Measurements from ENCODE around the gene BYSL.

Gene BYSL

DNA sequence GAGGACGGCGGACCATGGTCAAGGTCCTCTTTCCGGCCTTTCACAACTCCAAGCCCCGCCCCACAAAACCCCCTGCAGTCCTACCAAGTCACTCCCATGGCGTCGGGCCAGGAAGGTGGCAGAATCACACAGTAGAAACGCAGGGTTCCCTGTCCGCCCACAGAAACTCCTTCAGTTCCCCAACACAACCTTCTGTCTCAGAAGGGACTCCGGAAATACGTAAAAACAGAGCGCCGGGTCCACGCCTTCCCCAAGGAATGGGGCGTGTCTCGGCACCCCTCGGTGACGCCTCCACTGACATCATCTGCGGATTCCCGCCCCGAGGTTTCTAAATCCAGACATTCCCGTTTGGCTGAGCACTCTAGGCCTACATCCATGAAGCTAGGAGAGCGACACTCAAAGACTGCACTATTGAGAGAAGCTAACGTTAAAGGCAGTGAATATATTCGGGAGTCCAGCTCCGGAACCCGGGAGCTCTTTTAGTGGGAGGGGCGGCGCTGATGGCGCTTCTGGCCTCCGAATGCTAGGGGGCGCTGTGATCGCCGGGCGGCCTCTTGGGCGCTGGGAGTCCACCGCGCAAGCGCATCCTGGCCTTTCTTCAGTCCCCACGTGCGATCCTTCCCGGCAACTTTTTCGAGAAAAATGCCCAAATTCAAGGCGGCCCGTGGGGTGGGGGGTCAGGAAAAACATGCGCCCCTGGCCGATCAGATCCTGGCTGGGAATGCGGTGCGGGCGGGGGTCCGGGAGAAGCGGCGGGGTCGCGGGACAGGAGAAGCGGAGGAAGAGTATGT is at the start of gene BYSL, which contains the start of gene MED20:
BYSL (plus strand) TSS at position 579 of the 791 bp plus-strand sequence; CDS start at position 643, 64 bp downstream.
MED20 (minus strand) TSS at position 219 of the 791 bp plus-strand sequence; CDS start at position 98, 121 bp downstream.
- peak; percentile 97 for DNase-seq

DNA sequence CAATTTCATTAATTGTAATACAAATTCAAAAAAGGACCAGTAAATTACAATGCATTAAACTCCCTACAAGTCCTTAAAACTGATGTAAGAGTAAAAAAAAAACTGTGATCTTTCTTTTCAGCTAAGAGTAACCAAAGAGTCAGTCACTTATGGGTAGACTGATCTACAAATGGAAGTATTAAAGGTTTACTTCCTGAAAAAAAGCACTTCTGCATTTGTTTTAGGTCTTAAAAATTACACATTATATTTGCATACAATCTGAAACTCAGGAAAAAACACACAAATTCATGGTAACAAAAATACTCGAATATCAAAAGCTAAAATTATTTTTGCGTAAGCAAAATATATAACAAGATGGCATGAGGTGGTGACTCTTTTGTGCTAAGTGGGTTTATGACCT is 49.6 kb upstream of the BYSL start:
- DNase-seq: peak in 1 of 2 experiments; percentile 28

GRCh38 chr6:41872147-41872546 is 49.2 kb upstream of the BYSL start:
- no peak for DNase-seq

DNA sequence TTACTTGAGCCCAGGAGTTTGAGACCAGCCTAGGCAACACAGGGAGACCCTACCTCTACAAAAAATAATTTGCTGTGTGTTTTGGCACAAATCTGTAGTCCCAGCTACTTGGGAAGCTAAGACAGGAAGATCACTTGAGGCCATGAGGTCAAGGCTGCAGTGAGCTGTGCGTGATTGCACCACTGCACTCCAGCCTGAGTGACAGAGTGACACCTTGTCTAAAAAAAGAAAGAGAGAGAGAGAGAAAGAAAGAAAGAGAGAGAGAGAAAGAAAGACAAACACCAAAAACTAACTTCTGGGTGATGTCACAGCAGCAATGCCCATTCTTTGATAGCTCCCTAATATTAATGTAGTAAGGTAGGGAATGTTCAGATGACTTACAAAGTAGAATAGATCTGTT is 46.6 kb upstream of the BYSL start:
- DNase-seq: no peak

DNA sequence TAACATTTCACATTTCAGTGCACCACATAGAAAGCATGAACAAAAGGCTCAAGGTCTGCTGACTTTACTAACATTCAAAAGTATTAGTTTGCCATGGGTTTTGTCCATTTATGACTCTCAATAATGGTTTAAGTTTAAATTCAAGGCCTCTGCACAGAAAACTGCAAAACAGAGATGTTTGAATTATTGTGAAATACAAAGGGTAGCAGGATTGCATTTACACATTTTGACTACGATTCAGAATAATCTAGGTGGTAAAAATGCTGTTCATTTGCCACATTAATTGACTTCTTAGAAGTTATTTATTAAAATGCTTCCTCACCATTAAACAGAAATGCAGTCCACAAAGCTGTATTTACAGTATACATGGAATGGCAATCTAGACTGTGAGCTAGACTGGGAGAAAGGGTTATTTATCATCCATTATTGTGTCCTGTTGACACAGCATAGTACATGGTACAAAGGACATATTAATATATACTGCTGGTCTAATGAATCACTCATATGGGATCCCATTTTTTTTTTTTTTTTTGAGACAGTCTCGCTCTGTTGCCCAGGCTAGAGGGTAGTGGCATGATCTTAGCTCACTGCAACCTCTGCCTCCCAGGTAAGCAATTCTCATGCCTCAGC is 44.1 kb upstream of the BYSL start:
- DNase-seq: no peak

DNA sequence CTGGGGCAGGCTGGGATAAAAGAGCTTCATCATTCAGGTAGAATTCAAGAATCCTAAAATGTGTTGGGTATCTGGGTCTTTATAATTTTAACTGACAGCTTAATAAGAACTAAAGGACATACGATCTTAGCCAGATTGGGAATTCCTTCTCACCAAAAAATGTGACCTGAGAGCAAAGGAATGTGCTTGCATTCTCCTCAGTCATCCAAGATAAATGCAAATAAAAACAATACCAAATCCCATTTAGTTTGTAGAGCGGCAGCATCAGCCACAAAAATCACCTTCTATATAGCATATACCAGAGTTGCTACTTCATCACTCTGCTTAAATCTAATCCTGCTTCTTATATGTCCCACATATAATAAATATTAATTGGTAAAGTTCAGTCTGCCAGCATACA is 43.1 kb upstream of the BYSL start:
- no peak for DNase-seq

DNA sequence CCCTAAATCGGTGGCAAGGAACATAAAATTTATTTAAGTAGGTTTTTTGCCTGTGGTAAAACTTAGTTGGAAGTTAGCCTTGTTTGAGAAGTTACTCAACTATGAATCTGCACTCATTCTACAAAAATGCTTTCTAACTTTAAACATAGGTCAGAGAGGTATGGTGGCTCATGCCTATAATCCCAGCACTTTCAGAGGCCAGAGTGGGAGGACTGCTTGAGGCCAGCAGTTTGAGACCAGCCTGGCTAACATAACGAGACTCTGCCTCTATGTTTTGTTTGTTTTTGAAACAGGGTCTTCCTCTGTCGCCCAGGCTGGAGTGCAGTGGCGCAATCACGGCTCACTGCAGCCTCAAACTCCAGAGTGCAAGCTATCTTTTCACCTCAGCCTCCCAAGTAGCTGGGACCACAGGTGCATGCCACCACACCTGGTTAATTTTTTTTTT is 42.3 kb upstream of the BYSL start:
- DNase-seq: no peak

DNA sequence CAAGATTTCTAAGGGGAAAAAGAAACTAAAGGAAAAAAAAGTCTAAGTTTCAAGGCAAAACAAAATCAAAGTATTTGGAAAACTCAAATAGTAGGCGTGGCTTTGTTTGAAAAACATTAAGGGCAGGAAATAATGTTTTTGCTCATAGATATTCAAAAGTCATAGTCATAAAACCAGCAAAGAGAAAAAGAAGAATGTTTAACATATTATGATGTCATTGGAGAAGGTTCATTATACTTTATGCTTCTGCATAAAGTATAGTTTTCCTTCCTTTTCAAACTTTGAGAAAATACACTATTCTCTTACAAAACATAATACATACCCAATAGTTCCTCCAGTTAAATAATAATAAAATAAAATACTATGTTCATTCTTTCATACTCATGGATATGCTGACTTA is 39.8 kb upstream of the BYSL start:
- DNase-seq: no peak

- no peak for DNase-seq
Observed at GRCh38 chr6:41884957-41885356, 36.3 kb upstream of the BYSL start.

GRCh38 chr6:41885930-41886329 is 35.4 kb upstream of the BYSL start:
- no peak for DNase-seq

- DNase-seq: no peak
Observed at GRCh38 chr6:41887331-41887751, 34.0 kb upstream of the BYSL start.

- no peak for DNase-seq
Observed at GRCh38 chr6:41892921-41893564, 28.3 kb upstream of the BYSL start.

DNA sequence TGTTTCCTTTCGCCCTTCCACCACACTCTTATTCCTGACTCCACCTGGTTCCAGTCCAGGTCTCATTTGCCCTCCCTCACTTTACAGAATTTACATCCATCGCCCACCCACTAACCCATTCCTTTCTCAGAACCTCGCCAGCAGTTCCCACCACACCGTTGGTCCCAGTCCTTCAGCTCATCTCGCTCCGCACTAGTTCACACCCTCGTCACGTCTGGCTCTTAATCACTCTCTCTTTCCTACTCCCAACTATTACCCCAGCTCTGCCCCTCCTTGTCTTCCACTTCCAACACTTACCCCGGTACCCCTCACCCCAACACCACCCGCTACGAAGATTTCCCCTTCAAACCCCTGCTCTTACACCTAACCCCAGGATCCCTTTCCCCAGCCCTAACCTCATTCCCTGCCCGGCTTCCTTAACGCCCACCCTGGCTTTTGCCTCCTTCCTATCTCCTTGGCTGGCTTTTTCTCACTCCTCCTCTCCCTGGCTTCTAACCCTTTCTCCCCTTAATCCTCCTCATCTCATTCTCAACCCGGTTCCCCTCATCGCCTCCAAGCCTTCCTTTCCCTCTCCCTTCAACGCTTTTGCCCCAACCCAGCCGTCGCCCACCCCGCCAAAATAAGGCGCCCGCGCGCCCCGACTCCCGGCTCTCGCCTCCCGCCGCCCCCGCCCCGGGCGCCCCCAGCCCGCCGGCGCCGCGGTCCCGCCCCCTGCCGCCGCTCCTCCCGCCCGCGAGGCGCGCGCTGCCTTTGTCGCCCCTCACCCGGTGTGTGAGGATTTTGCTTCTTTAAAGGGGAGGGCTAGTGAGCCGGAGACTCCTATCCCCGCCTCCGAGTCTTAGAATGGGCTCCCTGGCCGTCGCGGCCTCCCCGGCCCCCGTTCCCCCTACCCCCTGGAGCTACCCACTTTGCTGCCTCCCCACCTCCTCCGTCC is 26.7 kb upstream of the BYSL start:
- DNase-seq: no peak

GRCh38 chr6:41895300-41896233 is 25.7 kb upstream of the BYSL start, which contains the start of gene USP49:
Gene USP49 (minus strand): TSS chr6:41895375. CDS start chr6:41806983, 88,392 bp downstream.
- DNase-seq: peak; percentile 96 to 98

GRCh38 chr6:41896281-41896680 is 25.0 kb upstream of the BYSL start:
- DNase-seq: no peak

DNA sequence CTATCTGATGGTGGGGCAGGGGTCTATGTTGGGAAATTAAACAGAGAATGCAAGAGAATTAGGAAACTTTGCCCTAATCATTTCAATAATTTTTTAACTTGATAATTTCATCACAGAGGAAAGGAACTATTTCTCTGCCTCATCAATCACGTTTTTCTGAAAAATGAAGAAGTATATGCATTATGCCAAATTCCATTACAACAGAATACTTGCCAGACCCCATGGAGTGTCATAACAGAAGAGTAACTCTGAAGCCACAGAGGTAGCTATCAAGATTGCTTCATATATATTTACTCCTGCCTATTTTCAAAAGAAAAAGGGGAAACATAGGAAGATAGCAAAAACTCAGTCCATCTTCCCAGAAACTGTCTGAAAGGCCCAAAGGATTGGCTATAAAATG is 20.4 kb upstream of the BYSL start:
- DNase-seq: peak; percentile 61

GRCh38 chr6:41901882-41902519 is 19.3 kb upstream of the BYSL start:
- DNase-seq: peak; percentile 42 to 69

DNA sequence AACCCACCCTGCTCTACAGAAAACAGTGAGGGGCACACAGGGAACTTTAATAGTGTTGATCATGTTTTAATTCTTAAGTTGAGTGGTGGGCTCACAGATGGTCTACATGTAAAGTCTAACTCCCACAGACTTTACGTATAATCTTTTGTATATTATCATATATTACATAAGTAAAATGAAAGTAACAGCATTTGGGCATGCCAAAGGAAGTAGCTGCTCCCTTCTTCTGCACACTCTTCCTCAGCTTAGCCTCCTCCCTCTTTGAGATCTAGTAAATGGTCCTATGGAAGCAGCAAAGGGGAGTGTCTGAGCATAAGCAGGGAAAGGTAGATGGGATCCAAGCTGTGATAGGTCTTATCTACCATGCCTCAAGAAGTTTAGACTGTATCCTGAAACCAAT is 11.6 kb upstream of the BYSL start:
- DNase-seq: no peak

GRCh38 chr6:41914343-41914742 is 7.0 kb upstream of the BYSL start:
- DNase-seq: no peak

DNA sequence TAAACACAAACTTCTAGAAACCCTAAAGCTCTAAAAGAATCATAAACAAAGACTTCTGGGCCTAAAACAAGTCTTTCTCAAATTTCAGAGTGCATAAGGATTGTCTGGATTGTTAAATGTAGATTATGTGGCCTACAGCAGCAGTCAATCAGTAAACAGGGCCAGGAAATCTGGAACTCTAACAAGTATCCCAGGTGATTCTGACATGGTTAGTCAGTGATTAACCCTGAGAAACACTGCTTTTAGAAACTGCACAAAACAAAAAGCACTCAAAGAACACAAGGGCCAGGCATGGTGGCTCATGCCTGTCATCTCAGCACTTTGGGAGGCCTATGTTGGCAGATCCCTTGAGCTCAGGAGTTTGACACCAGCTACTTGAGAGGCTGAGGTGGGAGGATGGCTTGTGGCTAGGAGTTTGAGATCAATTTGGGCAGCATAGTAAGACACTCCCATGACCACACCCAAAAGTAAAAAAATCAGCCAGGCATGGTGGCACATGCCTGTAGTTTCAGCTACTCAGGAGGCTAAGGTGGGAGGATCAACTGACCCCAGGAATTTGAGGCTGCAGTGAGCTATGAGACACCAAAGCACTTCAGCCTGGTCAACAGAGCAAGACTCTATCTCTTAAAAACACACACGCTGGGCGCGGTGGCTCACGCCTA is 6.3 kb upstream of the BYSL start:
- DNase-seq: no peak

Data from AML-193 (cell line).